GM18909 (cell line): ENCODE measurements around the gene RNPS1.
"Not testable (repeated sequence)": the region's sequence is repeated elsewhere in the genome, so short reads cannot be mapped to it uniquely, and the experiment has no call there.

Source experiments
- ATAC-seq: cut with Tn5 transposase; IDR thresholded peaks from one replicate; pipeline ENCODE4 v1.9.1; 2021; ENCODE audit warnings: mild to moderate bottlenecking; ENCODE audit not compliant: unreplicated experiment, poor library complexity

Gene RNPS1

DNA sequence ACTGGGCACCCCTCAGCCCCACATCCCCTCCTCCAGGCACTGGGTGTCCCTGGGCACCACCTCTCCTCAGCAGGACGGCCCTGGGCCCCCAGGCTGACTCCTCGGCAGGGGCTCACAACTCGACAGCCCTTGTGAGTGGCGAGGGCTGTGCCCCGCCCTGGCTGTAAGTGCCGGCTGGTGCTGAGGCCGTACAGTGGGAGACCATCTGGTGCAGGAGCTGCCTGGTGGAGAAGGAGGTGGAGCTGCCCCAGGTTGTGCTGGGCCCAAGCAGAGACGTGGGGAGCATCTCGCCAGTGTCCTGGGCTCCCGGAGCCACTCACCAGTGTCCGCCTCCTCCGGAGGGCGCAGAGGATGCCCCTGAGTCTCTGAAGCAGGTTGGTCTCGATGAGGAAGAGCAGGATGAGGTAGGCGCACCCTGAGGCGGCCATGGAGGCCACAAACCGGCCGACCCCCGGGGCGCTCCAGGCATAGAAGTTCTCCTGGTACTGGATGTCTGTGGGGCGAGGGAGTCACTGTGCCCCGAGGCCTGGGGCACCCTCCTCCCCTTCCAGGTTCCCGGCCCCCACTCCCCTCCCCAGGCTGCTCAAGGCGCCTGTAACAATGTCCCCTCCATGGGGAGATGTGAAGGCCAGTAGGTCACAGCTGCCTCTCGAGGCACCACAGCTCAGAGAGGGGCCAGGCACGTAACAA lies 15.1 kb upstream of the RNPS1 start:
- ATAC-seq = no peak

GRCh38 chr16:2282262-2282661 lies 14.3 kb upstream of the RNPS1 start:
- no peak for ATAC-seq

DNA sequence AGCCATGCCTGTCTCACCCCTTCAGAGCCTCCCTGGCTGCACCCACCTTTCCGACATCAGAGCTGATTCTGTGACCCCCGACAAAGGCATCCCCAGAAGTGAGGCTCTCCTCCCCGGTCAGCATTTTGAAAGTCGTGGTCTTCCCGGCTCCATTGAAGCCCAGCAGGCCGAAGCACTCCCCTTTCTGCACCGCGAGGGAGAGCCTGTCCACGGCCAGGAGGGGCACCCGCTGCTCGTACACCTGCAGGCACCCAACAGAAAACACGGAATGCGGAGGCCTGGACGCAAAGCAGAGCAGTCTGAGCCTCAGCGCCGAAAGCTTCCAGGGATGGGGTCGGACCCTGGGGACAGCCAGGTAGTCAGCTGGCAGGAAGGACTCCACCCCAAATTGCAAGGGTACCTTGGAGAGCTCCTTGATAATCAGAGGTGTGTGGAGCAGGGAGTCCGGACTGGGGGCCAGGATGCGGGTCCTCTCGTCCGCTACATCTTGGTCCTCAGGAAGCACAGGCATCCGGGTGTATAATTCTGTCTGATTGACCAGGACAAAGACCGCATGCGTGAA lies 13.1 kb upstream of the RNPS1 start:
- no peak for ATAC-seq

- ATAC-seq = no peak
Observed at GRCh38 chr16:2280461-2280860, 12.5 kb upstream of the RNPS1 start.

GRCh38 chr16:2278956-2279800 lies 11.3 kb upstream of the RNPS1 start:
- ATAC-seq = no peak

GRCh38 chr16:2278272-2278608 lies 10.3 kb upstream of the RNPS1 start:
- ATAC-seq = no peak

DNA sequence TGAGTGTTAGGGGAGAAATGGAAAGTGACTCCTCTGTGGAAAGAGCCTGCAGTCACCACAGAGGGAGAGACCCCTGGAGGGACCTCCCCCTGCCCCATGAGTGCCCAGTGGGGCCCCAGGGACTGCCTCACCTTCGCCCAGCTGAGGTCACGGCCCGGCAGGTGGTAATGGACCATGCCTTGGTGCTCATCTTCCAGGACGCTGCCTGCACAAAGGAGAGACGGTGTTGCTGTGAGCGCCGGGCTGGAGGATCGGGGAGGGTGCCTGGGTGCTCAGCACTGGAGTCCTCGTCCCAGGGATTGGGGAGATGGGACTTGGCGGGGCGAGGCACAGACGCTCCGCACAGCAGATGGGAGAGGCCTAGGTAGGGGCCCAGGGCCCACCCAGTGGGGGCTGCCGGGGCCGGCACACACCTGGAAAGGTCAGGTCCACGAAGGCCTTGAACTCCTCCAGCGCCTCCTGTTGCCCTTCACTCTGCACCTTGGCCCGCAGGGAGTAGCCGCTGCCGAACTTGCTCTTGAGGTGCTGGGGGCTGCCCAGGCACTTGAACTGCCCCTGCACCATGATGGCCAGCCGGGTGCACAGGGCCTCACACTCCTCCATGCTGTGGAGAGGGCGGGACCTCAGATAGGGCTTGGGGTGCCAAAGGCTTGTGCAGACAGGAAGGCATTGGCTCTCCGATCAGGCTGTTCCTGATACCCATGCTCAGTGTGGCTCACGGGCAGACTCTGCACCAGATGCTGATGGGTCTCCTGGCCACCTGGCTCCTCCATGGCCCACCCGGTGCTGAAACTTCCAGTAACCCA lies 9.7 kb upstream of the RNPS1 start:
- ATAC-seq = no peak

- ATAC-seq = no peak
Observed at GRCh38 chr16:2276368-2277195, 8.7 kb upstream of the RNPS1 start.

DNA sequence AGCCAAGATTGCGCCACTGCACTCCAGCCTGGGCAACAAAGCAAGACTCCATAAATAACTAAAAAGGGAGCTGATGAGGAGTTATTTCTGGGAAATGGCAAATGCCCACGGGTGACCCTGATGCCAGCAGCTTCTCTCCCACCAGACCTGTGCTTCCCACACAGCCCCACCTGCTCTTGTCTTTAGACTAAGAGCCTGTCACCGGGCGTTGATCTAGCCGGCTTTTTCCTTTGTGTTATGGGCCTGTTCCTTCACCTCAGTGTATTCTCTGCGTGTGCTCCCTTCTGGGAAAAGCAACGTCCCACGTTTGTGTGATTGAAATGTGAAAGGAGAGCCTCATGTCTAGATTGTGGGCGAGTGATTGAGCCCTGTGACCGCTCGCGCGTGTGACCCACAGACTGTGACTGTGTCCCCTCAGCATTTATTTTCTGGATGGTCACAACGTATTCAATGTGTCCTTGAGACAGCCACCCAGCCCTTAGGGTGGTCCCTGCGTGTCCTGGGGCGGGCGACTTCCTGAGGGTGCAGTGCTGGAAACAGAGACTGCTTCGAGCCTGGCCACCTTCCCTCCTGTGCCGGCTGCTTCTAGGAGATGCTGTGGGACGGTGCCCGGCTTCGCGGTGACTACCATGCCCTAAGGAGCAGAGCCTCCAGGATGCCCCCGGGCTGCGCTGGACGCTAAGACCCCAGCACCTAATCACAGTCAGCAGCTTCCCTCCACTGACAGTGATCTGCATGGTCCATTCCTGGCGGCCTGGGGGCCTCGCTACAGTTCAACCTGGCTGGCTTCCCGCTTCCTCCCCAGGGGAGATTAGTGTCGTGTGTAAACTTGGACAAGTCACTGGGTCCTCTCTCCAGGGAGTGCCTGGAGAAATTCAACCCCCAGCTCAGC lies 7.8 kb upstream of the RNPS1 start:
- no peak for ATAC-seq

DNA sequence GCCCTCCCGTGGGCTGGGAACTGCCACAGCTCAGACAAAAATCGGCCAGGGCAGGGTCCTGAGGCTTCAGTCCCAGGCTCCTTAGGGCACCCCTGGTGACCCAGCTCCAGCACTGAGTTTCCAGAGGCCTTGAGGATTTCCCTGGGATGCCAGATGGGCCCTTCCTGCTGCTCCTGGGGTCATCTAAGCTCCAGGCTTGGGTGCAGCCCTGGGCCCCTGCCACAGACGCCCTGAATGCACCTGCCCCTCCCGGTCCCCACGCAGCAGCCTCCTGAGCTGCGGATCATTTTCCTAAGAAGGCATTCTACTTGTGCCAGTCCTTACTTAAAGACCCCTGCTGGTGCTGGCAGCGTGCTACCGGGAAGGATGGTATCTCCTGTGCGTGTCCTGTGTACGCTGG lies 6.0 kb upstream of the RNPS1 start:
- ATAC-seq = no peak

DNA sequence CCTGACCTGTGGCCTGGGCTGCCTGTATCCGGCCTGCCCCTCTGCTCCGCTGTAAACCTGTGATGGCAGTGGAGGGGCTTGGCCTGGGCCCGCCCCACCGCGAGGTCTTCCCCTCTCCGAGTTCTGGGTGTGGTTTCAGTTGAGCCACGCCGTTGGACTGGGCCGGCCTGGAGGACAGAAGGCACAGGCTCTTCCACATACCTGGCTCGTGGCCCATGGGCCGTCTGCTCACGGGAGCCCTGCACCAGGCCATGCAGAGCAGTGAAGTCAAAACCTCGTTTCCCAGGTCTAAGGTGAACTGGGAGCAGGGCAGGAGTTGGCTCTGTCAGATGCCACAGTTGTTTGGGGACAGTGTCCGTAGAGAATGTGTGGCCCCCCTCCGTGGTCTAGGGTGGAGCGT lies 5.6 kb upstream of the RNPS1 start:
- no peak for ATAC-seq

DNA sequence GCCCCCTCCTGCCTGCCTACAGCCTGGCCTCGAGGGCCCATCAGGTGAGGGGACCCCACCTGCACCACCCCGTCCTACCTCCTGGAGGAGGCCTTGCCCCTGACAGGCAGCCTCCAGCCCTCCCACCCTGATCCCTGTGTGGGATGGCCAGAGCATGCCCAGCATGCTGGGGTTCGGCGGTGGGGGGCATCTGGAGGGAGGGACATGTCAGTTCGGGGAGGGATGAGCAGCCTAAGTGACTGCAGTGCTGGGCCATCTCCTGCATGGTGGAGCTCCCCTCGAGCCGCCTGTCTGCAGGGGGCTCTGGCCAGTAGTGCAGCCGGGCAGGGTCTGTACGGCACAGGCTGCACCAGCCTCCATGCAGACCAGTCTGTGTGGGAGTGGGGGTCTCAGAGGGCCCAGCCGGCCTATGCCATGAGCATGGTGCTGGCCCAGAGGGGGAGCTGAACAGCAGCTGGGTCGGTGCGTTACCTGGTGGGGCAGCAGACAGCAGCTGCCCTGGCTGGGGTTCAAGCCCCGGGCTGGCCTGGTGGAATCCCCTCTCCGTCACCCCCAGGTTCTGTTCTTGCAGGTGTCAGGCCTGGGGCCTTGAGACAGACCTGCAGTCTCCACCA lies 4.0 kb upstream of the RNPS1 start:
- ATAC-seq = no peak

DNA sequence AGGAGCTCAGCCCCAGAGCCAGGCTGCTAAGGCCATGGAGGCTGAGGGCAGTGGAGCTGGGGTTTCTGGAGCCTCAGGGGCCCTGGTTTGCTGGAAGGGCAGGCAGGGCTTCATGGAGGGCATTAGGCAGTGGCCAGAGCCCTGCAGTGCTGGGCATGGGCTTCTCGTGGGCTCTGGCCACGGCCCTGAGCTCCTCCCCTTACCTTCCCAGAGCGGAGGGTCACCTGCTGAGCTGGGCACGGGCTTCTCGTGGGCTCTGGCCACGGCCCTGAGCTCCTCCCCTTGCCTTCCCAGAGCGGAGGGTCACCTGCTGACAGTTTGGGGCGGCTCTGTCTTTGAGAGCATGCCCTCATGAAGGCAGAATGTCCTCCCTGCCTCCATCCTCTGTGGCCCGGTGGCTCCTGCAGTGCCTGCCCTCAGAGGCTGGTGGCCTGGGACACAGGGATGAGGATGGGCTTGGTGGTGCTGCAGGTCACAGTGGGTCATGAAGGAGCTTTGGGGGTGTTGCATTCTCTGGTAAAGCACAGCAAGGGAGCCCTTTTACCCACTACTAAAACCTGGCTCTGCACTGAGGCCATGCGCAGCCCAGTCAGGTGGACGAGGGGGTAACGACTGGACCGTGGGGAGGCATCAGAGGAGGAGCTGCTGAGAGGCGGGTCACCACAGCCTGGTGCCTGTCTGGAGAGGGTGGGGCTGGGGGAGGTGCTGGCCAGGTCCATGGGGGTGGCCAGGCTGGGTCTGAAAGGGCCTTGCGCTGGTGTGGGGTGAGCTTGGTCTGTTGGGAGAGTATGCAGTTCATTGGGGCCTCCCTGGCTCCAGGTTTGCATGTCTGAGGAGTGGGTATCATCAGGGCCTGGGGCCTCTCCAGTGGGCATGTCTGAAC lies 2.9 kb upstream of the RNPS1 start:
- no peak for ATAC-seq

DNA sequence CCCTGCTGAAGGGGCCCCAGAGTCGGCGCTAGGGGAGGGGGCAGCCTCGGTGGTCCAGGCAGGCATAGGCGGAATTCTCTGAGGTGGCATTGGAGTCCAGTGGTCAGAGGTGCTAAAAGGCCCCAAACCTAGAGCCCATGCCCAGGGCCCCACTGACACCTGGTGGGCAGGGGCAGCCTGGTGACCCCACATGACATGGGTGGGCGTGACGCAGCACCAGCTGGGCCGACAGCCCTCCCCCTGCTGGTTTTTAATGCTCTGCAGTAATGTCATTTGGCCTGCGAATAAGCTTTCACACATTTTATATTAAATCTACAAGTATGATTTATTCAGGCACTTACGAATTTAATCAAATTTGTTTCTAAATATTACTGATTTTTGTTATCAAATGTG lies 2.1 kb upstream of the RNPS1 start:
- ATAC-seq = no peak

- peak; percentile 70 for ATAC-seq
Observed at GRCh38 chr16:2267505-2267912, 417 bp downstream of the RNPS1 start.

- not testable (repeated sequence) for ATAC-seq
Observed at GRCh38 chr16:2266887-2267286, 1.0 kb downstream of the RNPS1 start.

DNA sequence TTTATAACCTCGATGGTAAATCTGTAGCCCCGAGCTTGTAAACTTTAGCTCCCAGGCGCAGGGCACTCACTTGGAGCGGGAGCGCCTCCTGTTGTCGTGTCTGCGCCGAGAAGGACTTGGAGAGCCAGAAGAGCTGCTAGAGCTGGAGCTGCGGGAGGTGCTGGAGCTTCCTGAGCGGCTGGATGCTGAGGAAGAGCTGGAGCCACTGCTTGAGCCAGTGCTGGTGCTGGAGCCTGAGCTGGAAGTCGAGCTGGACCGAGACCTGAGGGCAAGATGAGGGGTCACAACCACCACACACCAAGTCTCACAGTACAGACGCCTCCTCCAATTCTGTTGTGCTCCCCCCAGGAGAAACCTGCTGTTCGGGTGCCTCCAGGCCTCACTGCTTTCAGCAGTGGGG lies 4.9 kb downstream of the RNPS1 start:
- not testable (repeated sequence) for ATAC-seq

GRCh38 chr16:2260250-2260649 lies 7.7 kb downstream of the RNPS1 start:
- ATAC-seq = no peak
